Body of pancreas (tissue), 4 donors: Measurements from ENCODE around the gene MTMR3.
"Not testable (repeated sequence)": the region's sequence is repeated elsewhere in the genome, so short reads cannot be mapped to it uniquely, and the experiment has no call there.

Experiments used
- CTCF ChIP-seq, 7 experiments: fragments of 450-650 bp in 4 of 7; fragments of 200-600 bp in 3 of 7; sonication (generic) in 3 of 7; IDR thresholded peaks; one replicate each; pipeline ENCODE4 v1.5.1; 2016 to 2019; ENCODE audit warnings: antibody characterized with exemption in 7 of 7
- POLR2A ChIP-seq, 3 donors: fragments of 450-650 bp; IDR thresholded peaks; one replicate each; pipeline ENCODE4 v1.6.1; 2016; ENCODE audit warnings: antibody characterized with exemption in 3 of 3, mild to moderate bottlenecking in 2 of 3

GRCh38 chr22:30059346-30060020 lies 176.5 kb downstream of the MTMR3 start:
- TF ChIP-seq CTCF, POLR2A (IDR thresholded peaks at IDR 0.05): not testable (repeated sequence)
